Type B pancreatic cell (in vitro differentiated cells): ENCODE data around the gene SPRY1. TPM values are rescaled to one million over a fixed set of nuclear protein-coding genes. Genes with fewer than 3 reads are reported as not detected.

ENCODE experiments used
- DNase-seq: peaks from one replicate; pipeline ENCODE4 v3.0.0; 2021; ENCODE audit warnings: mixed read lengths; ENCODE audit not compliant: unreplicated experiment; ENCODE audit errors: extremely low spot score
- H3K27ac Mint-ChIP-seq: 2 replicates; pipeline ENCODE4 v1.8.0; 2021; ENCODE audit warnings: mild to moderate bottlenecking, mixed read lengths
- H3K27me3 Mint-ChIP-seq: 2 replicates; pipeline ENCODE4 v1.8.0; 2021; ENCODE audit warnings: mixed read lengths
- H3K36me3 Mint-ChIP-seq: 2 replicates; pipeline ENCODE4 v1.8.0; 2021; ENCODE audit warnings: mixed read lengths
- H3K4me1 Mint-ChIP-seq: one replicate; pipeline ENCODE4 v1.8.0; 2021; ENCODE audit warnings: mixed read lengths; ENCODE audit not compliant: unreplicated experiment
- H3K4me3 Mint-ChIP-seq: 2 replicates; pipeline ENCODE4 v1.8.0; 2021; ENCODE audit warnings: mild to moderate bottlenecking, mixed read lengths
- H3K9me3 Mint-ChIP-seq: 2 replicates; pipeline ENCODE4 v1.8.0; 2021; ENCODE audit warnings: mixed read lengths
- total RNA-seq: library from RNA; stranded (reverse); gene quantifications from 2 replicates; pipeline ENCODE4 v1.2.1, GENCODE V29; 2021; ENCODE audit warnings: low replicate concordance
- TF ChIP-seq, protein P1 (sequence below): fragments of 200-600 bp; sonication (generic); conservative IDR thresholded peaks from 2 replicates; pipeline ENCODE4 v1.5.0; 2021; ENCODE audit warnings: antibody characterized with exemption, mild to moderate bottlenecking

SPRY1 gene
- total RNA-seq, 1 donor from 2014 or later = 61.3 TPM

DNA sequence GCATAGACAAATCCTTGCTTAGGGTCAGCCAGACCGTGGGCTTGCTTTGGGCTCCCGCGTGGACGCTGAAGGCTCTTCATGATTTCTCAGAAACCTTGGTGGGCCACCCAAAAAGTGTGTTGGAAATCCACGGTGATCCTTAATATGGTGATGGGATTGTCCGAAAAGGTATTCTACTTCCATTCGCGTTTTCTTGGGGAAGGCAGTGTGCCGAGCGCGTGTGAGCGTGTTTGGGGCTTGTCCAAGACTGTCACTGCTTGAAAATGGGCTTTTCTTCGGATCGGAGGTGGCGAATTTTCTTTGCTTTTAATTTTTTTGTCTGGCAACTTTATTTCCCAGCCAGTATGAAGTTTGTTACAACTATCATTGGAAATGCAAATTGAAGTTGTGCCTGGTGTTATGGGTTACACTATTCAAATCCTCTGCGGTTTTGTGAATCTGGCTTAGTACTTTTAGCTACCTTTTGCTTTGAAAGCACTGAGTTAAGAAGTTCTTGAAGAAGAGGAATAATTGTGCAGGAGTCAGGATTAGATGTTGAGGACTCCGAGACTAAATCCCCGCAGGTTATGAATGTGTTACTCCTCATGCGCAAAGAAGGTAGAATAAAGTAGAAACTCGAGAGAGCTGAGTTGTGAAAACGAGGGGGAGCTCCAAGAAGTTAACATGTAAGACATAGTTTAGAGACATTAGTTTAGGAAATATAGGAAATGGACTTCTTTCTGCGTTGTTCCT lies 3.2 kb downstream of the SPRY1 start:
- peaks cover 6% of the 10 kb centered on the region for H3K27me3 Mint-ChIP-seq
- no peak for DNase-seq
- H3K4me1 Mint-ChIP-seq = peaks cover 30% of the 10 kb centered on the region
- TF ChIP-seq, protein P1, sequence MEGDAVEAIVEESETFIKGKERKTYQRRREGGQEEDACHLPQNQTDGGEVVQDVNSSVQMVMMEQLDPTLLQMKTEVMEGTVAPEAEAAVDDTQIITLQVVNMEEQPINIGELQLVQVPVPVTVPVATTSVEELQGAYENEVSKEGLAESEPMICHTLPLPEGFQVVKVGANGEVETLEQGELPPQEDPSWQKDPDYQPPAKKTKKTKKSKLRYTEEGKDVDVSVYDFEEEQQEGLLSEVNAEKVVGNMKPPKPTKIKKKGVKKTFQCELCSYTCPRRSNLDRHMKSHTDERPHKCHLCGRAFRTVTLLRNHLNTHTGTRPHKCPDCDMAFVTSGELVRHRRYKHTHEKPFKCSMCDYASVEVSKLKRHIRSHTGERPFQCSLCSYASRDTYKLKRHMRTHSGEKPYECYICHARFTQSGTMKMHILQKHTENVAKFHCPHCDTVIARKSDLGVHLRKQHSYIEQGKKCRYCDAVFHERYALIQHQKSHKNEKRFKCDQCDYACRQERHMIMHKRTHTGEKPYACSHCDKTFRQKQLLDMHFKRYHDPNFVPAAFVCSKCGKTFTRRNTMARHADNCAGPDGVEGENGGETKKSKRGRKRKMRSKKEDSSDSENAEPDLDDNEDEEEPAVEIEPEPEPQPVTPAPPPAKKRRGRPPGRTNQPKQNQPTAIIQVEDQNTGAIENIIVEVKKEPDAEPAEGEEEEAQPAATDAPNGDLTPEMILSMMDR = no peak
- H3K9me3 Mint-ChIP-seq = no peaks in the 10 kb centered on the region
- peak overlapping the region; percentile 97 for H3K27ac Mint-ChIP-seq
- peak overlapping the region; percentile 92 for H3K4me3 Mint-ChIP-seq
- H3K36me3 Mint-ChIP-seq = peaks cover 39% of the 10 kb centered on the region

DNA sequence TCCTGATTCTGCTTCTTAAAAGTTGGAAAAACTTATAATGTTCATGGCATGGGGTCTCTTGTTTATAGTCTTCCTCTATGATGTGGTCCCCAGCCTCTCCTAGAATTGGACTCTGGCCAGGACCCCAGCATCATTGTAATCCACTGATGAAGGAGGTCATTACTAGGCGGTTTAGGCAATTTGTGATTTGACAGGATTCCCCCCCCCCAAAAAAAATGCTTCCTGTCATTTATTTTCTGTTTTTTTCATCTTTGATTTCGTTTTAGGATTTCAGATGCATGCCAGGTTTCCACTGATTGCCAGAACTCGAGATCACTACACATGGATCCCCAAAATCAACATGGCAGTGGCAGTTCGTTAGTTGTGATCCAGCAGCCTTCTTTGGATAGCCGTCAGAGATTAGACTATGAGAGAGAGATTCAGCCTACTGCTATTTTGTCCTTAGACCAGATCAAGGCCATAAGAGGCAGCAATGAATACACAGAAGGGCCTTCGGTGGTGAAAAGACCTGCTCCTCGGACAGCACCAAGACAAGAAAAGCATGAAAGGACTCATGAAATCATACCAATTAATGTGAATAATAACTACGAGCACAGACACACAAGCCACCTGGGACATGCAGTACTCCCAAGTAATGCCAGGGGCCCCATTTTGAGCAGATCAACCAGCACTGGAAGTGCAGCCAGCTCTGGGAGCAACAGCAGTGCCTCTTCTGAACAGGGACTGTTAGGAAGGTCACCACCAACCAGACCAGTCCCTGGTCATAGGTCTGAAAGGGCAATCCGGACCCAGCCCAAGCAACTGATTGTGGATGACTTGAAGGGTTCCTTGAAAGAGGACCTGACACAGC lies 4.9 kb downstream of the SPRY1 start:
- Mint-ChIP-seq H3K9me3 (no peaks in the 10 kb centered on the region), H3K27ac (peak overlapping the region; percentile 5), H3K27me3 (peaks cover 6% of the 10 kb centered on the region), H3K36me3 (peaks cover 45% of the 10 kb centered on the region), H3K4me3 (peak overlapping the region; percentile 82), H3K4me1 (peaks cover 34% of the 10 kb centered on the region)
- no peak for DNase-seq
- TF ChIP-seq, protein P1 = no peak

DNA sequence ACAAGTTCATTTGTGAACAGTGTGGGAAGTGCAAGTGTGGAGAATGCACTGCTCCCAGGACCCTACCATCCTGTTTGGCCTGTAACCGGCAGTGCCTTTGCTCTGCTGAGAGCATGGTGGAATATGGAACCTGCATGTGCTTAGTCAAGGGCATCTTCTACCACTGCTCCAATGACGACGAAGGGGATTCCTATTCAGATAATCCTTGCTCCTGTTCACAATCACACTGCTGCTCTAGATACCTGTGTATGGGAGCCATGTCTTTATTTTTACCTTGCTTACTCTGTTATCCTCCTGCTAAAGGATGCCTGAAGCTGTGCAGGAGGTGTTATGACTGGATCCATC lies 5.5 kb downstream of the SPRY1 start:
- DNase-seq = no peak
- Mint-ChIP-seq H3K4me1 (peaks cover 33% of the 10 kb centered on the region), H3K4me3 (peak overlapping the region; percentile 77), H3K27me3 (peaks cover 6% of the 10 kb centered on the region), H3K9me3 (no peaks in the 10 kb centered on the region), H3K36me3 (peaks cover 45% of the 10 kb centered on the region), H3K27ac (no peak overlapping the region)
- TF ChIP-seq, protein P1 = no peak

DNA sequence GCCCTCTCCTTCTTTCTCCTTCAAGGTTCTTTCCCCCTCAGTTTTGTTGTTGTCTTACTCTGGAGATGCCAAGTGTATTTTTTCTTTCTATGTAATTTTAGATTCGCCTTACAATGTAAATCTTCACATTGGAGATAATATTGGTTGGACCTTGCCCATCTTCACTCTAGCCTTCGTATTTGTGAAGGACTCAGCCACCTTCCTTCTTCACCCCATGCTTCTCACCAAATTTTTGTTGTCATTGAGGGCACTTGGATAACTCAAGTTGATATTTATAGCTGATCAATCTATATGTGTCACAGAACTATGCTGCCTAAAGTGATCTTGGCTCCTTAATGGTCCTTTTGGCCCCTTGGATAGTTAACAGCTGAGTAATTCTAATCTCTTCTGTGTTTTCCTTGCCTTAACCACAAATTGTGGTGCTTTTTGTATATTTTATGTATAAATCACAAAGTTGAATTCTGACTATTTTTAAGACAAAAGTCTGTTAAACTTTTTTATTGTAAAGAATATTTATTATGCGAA lies 6.5 kb downstream of the SPRY1 start:
- DNase-seq = no peak
- TF ChIP-seq, protein P1 = no peak
- peaks cover 45% of the 10 kb centered on the region for H3K36me3 Mint-ChIP-seq
- peak overlapping the region; percentile 77 for H3K4me3 Mint-ChIP-seq
- H3K9me3 Mint-ChIP-seq = no peaks in the 10 kb centered on the region
- peaks cover 6% of the 10 kb centered on the region for H3K27me3 Mint-ChIP-seq
- H3K4me1 Mint-ChIP-seq = peaks cover 33% of the 10 kb centered on the region
- H3K27ac Mint-ChIP-seq = peak overlapping the region; percentile 41

DNA sequence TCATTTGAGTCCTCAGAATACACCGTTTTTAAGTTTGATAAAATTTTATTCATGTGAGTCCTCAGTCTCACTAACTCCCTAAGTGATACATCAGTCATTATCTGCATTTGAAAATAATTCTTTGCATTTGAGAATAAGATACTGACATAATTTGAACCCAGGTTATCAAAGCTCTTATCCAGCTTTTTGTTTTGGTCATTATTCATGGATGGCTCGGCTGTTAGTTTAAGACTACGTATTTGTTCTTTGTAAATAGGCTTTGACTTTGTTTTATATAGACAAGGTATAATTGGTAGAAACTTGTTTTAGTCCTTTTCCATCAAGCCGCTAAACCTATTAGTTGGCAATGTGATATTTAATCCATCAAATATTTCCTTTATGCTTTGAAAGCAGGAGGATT lies 7.9 kb downstream of the SPRY1 start:
- Mint-ChIP-seq H3K27me3 (peaks cover 2% of the 10 kb centered on the region), H3K4me3 (no peak overlapping the region), H3K4me1 (peaks cover 33% of the 10 kb centered on the region), H3K9me3 (no peaks in the 10 kb centered on the region), H3K36me3 (peaks cover 40% of the 10 kb centered on the region), H3K27ac (no peak overlapping the region)
- DNase-seq = no peak
- TF ChIP-seq, protein P1 = no peak
